ENCODE measurements around the gene MYORG. TPM values are rescaled to one million over a fixed set of nuclear protein-coding genes. Genes with fewer than 3 reads are reported as not detected.
"Not testable (repeated sequence)": the region's sequence is repeated elsewhere in the genome, so short reads cannot be mapped to it uniquely, and the experiment has no call there.

Gene MYORG
- total RNA-seq, 4 donors from 2014 or later, result 8.6 to 149 (median 49.5) TPM

- intact Hi-C loops (cut with DNase I; ENCODE audit: low total_unique reads), result no loop called here
- Histone ChIP-seq H3K27ac (peak overlapping the region; percentile 30 to 92 (median 56)), H3K36me3 (peaks cover 0 to 27% of the 10 kb centered on the region in 2 donors), H3K4me1 (peaks cover 30 to 46% of the 10 kb centered on the region in 2 donors), H3K4me3 (no peak overlapping the region), H3K27me3 (no peaks in the 10 kb centered on the region), H3K9me3 (no peaks in the 10 kb centered on the region)
- in situ Hi-C loops (cut with MboI; ENCODE audit: low sequenced_read_pairs in 4 of 4), result no loop called here
- ATAC-seq (peak in 1 of 2 donors; percentile 24), DNase-seq (no peak)
- TF ChIP-seq, protein P1, sequence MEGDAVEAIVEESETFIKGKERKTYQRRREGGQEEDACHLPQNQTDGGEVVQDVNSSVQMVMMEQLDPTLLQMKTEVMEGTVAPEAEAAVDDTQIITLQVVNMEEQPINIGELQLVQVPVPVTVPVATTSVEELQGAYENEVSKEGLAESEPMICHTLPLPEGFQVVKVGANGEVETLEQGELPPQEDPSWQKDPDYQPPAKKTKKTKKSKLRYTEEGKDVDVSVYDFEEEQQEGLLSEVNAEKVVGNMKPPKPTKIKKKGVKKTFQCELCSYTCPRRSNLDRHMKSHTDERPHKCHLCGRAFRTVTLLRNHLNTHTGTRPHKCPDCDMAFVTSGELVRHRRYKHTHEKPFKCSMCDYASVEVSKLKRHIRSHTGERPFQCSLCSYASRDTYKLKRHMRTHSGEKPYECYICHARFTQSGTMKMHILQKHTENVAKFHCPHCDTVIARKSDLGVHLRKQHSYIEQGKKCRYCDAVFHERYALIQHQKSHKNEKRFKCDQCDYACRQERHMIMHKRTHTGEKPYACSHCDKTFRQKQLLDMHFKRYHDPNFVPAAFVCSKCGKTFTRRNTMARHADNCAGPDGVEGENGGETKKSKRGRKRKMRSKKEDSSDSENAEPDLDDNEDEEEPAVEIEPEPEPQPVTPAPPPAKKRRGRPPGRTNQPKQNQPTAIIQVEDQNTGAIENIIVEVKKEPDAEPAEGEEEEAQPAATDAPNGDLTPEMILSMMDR (IDR thresholded peaks at IDR 0.05 in 4 of 5, conservative IDR thresholded peaks at IDR 0.05 in 1 of 5), result no peak
- no peak for TF ChIP-seq POLR2A (IDR thresholded peaks at IDR 0.05)
Observed at GRCh38 chr9:34369636-34370035, 7.1 kb downstream of the MYORG start.

DNA sequence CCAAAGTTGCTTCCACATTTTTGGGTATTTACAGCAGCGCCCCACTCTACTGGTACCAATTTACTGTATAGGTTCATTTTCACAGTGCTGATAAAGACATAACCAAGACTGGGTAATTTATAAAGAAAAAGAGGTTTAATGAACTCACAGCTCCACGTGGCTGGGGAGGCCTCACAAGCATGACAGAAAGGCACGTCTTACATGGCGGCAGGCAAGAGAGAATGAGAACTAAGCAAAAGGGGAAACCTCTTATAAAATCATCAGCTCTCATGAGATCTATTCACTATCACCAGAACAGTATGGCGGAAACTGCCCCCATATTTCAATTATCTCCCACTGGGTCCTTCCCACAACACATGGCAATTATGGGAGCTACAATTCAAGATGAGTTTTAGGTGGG is 7.9 kb downstream of the MYORG start:
- intact Hi-C loops (cut with DNase I; ENCODE audit: low total_unique reads); in situ Hi-C loops (cut with MboI; ENCODE audit: low sequenced_read_pairs in 4 of 4); H3K27me3 ChIP-seq; H3K9me3 ChIP-seq; H3K4me3 ChIP-seq; DNase-seq; ATAC-seq: not testable (repeated sequence)
- peaks cover 0 to 27% of the 10 kb centered on the region in 2 donors for H3K36me3 ChIP-seq
- H3K27ac ChIP-seq, result peak overlapping the region in 2 of 4 donors; percentile 15 to 92
- peaks cover 34 to 47% of the 10 kb centered on the region in 2 donors for H3K4me1 ChIP-seq

DNA sequence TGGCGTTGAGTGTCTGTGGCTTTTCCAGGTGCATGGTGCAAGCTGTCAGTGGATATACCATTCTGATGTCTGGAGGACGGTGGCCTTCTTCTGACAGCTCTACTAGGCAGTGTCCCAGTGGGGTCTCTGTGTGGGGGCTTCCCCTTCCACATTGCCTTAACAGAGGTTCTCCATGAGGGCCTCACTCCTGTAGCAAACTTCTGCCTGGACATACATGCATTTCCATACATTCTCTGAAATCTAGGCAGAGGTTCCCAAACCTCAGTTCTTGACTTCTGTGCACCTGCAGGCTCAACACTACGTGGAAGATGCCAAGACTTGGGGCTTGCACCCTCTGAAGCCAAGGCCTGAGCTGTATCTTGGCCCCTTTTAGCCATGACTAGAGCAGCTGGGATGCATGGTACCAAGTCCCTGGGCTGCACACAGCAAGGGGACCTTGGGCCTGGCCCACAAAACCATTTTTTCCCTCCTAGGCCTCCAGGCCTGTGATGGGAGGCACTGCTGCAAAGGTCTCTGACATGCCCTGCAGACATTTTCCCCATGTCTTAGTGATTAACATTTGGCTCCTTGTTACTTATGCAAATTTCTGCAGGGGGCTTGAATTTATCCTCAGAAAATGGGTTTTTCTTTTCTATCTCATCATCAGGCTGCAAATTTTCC is 8.8 kb downstream of the MYORG start:
- H3K27ac ChIP-seq; H3K27me3 ChIP-seq; H3K9me3 ChIP-seq; in situ Hi-C loops (cut with MboI; ENCODE audit: low sequenced_read_pairs in 4 of 4); ATAC-seq; intact Hi-C loops (cut with DNase I; ENCODE audit: low total_unique reads); DNase-seq; H3K4me3 ChIP-seq: not testable (repeated sequence)
- Histone ChIP-seq H3K4me1 (peaks cover 41 to 49% of the 10 kb centered on the region in 2 donors), H3K36me3 (peaks cover 0 to 27% of the 10 kb centered on the region in 2 donors)

DNA sequence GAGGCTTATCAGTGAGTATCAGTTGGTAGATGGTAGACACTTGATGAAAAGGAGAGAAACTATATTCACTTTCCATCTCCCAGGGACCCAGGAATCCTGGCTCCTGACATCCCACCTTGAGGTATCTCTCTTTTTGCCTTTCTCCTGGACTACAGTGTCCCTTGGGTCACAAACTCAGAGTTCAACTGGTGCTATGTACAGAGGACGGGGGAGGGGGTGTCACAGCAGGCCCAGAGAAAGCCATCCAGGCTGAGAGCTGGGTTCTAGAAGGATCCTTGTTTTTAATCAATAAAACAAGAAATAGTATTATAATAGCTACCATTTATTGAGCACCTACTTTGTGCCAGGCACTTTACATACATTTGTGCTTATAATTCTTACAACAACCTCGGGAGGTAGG is 10.3 kb downstream of the MYORG start:
- no peak overlapping the region for H3K27ac ChIP-seq
- H3K4me3 ChIP-seq, result no peak overlapping the region
- DNase-seq, result no peak
- intact Hi-C loops (cut with DNase I; ENCODE audit: low total_unique reads) (no loop called here), in situ Hi-C loops (cut with MboI; ENCODE audit: low sequenced_read_pairs in 4 of 4) (no loop called here)
- no peak for ATAC-seq
- no peaks in the 10 kb centered on the region for H3K27me3 ChIP-seq
- peaks cover 41 to 49% of the 10 kb centered on the region in 2 donors for H3K4me1 ChIP-seq
- no peaks in the 10 kb centered on the region for H3K9me3 ChIP-seq
- H3K36me3 ChIP-seq, result peaks cover 0 to 16% of the 10 kb centered on the region in 2 donors
- TF ChIP-seq POLR2A (IDR thresholded peaks at IDR 0.05), result no peak
- TF ChIP-seq, protein P1 (IDR thresholded peaks at IDR 0.05 in 4 of 5, conservative IDR thresholded peaks at IDR 0.05 in 1 of 5), result no peak

- H3K9me3 ChIP-seq, result no peaks in the 10 kb centered on the region
- H3K27ac ChIP-seq, result peak overlapping the region in 1 of 4 donors; percentile 6
- peaks cover 0 to 5% of the 10 kb centered on the region in 2 donors for H3K36me3 ChIP-seq
- intact Hi-C loops (cut with DNase I; ENCODE audit: low total_unique reads) (no loop called here), in situ Hi-C loops (cut with MboI; ENCODE audit: low sequenced_read_pairs in 4 of 4) (no loop called here)
- peaks cover 37 to 41% of the 10 kb centered on the region in 2 donors for H3K4me1 ChIP-seq
- H3K27me3 ChIP-seq, result no peaks in the 10 kb centered on the region
- no peak overlapping the region for H3K4me3 ChIP-seq
- TF ChIP-seq, protein P1 (IDR thresholded peaks at IDR 0.05 in 4 of 5, conservative IDR thresholded peaks at IDR 0.05 in 1 of 5), result no peak
- TF ChIP-seq POLR2A (IDR thresholded peaks at IDR 0.05), result no peak
- ATAC-seq (no peak), DNase-seq (no peak)
Observed at GRCh38 chr9:34365282-34365681, 11.4 kb downstream of the MYORG start.
